ENCODE data around the gene GID8.
"Not testable (repeated sequence)": the region's sequence is repeated elsewhere in the genome, so short reads cannot be mapped to it uniquely, and the experiment has no call there.

GID8 gene

DNA sequence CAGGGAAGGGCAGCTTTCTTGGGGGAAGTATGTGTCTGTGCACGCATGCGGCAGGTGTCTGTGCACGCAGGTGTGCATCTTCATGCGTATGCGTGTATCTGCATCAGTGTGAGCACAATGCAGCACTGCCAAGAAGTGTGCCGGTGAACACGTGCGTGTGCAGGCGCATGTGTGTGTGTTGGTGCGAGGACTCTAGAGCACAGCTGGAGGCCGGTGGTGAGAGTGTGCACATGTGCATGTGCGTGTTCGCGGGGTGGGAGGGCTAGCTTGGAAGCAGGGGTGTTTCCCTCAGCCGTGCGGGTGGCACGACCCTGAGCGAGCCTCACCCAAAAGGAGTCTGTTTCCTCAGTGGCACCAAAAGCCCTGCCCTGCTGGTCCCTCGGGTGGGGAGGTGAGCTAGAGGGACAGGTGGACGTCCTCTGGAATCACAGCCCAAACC is 22.1 kb downstream of the GID8 start:
- no peak for DNase-seq

DNA sequence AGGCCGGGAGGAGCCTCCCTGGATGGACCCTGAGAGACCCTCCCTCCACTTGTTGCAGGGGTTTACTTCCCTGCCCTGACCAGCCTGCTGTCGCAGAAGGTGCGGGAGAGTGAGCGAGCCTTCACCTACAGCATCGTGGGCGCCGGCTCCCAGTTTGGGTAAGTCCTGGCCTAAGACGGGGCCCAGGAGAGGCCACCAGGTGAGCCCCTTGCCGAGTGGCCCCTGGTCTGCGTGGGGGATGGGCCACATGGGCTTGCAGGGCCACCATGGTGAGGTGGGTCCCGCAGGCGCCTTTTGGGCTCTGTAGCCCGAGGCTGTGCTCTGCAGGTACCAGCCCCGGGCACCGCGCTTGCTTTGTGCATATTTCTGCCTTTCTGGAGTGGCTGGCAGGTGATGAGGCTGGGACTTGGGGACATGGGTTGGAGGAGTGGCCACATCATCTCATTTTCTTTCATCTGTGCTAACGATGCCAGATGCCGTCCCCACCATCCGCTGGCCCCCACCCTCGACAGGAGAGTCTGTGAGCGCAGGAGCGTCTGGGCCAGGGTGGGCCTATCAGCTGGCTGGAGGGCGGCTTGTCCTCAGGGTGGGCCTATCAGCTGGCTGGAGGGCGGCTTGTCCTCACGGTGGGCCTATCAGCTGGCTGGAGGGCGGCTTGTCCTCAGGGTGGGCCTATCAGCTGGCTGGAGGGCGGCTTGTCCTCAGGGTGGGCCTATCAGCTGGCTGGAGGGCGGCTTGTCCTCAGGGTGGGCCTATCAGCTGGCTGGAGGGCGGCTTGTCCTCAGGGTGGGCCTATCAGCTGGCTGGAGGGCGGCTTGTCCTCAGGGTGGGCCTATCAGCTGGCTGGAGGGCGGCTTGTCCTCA is 22.7 kb downstream of the GID8 start:
- not testable (repeated sequence) for DNase-seq

DNA sequence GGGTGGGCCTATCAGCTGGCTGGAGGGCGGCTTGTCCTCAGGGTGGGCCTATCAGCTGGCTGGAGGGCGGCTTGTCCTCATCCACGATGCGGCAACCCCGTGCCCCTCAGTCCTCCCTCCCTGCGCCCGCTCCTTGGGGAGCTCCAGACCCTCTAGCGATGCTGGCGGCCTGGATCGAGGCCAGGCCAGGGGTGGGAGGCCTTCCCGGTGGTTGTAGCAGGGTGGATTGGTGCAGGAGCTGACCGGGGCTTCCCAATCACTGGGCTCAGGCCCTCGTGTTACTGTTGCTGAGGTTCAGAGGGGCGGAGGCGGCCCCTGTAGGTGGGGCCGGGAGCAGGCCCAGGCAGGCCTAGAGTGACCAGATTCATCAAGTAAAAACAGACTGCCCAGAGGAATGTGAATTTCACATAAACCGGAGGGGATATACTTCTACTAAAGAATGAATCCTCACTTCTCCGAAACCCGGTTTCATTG is 23.4 kb downstream of the GID8 start:
- no peak for DNase-seq

DNA sequence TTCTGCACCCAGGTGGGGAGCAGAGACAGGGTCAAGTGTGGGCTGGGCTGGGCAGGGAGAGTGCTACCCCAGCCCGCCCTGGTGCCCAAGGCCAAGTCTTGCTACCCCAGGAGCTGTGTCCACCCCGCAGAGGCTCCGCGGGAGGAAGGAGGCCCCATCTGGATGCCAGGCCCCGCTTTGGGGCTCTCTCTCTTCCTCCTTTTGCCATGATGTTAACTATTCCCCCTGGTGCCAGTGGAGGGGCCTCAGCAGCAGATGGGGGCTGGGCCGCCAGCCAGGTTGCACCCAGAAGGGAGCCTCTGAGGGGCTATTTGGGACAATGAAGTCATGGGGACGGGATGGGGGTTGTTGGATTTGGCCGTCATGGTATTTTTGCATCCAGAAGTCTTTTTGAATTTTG is 23.9 kb downstream of the GID8 start:
- no peak for DNase-seq

DNA sequence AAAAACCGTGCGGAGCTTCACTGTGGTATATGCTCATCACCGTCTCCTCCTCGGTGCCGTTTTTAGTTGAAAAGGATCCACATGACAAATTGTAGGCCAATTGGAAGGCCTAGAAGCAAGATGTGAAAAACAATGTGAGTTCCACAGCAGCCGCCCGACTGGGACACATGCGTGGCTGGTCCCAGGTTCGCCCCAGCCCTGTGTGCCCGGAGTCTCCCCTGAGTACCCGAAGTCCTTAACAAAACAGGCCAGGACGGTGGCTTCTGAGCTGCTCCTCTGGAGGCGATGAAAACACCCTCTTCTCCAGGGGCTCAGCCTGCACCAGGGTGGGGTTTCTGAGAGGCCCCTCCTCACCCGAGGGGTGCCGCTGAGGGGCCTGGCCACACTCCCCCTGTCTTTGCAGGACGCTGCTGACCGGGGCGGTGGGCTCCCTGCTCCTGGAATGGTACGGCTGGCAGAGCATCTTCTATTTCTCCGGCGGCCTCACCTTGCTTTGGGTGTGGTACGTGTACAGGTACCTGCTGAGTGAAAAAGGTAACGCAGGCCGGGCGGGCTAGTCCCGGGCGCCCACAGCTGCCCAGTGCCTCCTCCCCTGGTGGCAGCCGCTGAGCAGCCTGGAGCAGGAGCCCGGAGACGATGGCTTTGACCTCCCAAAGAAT is 24.4 kb downstream of the GID8 start:
- no peak for DNase-seq

DNA sequence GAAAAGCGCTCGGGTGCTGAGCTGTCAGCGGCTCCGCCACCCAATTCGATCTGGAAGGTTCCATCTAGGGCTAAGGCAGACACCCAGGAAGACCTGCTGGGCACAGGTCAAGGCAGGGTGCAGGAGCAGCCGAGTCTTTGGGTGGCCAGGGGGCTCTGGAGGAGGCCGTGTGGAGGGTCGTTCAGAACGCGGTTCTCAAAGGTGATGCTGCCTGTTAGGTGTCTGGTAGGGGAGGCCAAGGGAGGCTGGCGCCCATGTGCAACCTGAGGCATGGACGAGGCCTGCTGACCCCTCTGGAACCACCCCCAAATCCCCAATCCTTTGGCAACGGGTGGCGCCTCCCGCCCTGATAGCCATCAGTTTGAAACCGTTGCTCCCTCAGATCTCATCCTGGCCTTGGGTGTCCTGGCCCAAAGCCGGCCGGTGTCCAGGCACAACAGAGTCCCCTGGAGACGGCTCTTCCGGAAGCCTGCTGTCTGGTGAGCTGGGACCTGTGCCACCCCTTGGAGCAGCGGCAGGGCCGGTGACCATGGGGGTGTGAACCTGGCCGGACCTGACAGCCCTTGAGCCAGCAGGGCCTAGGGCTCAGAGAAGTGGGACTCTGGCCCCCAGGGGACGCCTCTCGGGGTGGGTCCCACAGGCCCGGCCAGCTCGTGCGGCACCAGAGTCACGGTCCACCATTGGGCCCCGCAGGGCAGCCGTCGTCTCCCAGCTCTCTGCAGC is 25.1 kb downstream of the GID8 start:
- no peak for DNase-seq

DNA sequence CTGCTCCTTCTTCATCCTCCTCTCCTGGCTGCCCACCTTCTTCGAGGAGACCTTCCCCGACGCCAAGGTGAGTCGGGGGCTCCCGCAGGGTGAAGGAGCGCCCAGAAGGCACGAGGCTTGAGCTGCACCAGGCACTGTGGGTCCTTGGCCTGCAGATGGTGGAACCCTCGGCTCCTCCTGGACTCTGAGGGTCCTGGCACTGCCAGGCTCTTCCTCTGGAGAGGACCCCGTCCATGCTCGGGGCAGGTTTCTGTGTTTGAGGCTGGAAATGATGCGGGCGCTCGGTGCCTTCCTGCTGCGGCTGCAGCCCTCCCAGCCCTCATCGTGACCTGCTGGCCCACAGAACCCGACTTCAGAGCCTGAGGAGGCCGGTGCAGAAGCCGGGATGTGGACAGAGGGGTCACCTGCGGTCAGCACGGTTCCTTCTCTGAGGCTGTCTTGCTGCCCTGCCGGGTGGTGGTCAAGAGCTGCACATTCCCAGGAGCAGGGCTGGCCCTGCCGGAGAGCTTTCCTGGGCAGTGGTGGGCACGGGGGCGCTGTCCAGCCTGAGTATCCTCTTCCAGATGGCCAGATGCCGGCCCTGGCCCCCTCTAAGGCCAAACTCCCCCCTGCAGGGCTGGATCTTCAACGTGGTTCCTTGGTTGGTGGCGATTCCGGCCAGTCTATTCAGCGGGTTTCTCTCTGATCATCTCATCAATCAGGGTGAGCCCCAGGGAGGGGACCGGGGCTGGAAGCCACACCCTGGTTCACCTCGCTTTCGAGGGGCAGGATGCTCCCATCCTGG is 25.9 kb downstream of the GID8 start:
- DNase-seq = no peak

DNA sequence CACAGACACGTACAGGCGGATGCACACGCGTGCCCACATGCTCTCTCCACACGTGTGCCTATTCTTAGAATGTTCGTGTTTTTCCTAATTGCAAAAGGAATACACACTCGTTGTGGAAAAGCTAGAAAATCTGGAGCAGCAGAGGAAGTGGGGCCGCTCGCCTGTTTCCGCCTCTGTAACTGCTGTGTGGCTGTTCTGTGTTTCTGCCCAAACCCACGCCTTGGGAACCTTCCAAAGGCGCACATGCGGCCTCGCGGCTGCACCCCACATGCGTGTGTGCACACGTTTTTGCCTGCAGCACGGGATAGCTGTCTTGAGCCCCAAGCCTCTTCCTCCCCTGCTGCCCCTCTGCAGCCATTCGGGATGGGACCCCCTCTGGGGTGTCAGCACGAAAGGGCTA is 26.8 kb downstream of the GID8 start:
- no peak for DNase-seq

DNA sequence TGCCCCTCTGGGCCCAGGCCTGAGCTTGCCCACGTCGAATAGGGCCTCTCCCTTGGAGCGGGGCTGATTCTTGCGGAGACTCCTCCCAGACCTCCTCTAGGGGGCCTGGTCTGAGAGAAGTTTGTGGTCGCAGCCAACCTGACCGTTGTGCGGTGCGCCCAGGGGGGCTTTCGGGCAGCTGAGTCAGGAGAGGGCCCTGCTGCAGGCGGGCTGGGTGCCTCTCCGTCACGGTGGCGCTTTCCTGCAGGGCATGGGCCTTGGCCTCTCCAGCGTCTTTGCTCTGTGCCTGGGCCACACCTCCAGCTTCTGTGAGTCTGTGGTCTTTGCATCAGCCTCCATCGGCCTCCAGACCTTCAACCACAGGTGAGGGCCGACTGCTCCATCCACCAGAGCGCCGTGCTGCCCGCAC is 27.4 kb downstream of the GID8 start:
- no peak for DNase-seq

DNA sequence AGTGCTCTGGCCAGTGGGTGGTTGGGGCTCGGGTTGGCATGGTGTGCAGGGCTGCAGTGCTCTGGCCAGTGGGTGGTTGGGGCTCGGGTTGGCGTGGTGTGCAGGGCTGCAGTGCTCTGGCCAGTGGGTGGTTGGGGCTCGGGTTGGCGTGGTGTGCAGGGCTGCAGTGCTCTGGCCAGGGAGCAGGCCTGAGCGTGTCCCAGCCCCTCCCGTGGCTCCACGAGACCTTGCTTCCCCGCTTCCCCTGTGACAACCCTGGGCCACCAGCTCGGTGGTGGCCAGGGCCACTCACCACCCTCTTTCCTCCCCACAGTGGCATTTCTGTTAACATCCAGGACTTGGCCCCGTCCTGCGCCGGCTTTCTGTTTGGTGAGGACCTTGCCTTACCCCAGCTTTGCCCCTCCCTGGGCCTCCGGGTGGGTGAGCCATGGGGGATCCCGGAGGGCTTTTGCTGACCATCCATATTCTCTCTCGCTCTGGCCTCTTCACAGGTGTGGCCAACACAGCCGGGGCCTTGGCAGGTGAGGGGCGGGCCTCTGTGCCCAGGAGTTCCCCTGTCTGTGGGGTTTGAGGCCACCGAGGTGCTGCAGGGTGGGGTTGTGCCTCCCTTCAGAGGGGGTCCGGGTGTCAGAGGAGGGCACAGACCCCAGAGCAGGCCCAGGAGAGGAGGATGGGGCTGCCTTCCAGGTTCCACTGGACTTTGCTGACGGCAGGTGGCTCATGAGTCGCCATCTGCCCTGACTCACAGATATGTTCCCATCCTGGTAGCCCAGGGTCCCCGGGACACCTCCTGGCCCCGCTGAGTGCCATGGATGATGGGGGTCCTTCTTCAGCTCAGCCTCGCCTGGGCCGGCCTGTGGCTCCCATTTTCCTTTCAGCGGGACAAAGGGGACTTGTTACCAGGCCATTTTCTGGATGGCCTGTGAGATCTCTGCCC is 28.5 kb downstream of the GID8 start:
- DNase-seq = no peak

DNA sequence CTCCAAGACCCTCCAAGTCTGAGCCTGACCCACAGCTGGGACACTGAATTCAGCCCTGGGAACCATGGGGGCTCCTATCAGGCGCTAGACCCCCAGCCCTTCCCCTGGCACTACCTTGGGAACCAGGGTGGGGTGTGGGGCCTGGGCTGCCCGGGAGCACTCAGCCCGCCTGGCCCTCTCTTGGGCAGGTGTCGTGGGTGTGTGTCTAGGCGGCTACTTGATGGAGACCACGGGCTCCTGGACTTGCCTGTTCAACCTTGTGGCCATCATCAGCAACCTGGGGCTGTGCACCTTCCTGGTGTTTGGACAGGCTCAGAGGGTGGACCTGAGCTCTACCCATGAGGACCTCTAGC is 29.2 kb downstream of the GID8 start:
- DNase-seq = no peak

DNA sequence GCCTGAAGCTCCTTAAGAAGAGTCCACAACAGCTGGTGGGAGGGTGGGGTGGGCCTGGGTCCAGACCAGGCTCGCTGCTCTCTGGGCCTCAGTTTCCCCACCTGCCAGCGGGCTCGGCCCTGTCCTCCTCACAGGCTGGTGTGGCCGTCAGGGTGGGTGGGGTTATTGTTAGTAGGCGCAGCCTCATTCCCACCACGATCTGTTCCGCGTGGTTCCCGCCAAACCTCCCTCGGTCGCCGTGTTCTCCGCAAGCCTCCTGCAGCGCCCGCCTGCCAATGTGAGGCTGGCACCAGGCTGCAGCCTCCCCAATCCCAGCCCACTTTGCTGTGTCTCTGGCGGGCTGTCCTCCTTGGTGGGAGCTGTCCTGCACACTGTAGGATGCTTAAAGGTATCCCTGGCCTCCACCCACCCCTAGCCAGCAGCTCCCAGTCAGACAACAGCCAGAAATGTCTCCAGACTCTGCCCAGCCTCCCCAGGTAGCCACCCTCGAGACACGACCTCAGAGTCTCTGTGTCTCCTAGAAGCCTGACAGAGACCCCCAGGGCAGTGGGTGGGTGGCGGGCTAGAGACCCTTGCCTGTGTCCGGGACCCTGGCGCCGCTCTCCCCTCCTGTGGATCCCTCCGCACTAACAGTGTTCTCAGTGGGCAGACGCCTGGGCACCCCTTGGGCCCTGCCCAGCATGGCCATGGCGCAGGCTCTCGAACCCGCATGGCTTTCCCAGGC is 29.8 kb downstream of the GID8 start:
- DNase-seq = no peak

DNA sequence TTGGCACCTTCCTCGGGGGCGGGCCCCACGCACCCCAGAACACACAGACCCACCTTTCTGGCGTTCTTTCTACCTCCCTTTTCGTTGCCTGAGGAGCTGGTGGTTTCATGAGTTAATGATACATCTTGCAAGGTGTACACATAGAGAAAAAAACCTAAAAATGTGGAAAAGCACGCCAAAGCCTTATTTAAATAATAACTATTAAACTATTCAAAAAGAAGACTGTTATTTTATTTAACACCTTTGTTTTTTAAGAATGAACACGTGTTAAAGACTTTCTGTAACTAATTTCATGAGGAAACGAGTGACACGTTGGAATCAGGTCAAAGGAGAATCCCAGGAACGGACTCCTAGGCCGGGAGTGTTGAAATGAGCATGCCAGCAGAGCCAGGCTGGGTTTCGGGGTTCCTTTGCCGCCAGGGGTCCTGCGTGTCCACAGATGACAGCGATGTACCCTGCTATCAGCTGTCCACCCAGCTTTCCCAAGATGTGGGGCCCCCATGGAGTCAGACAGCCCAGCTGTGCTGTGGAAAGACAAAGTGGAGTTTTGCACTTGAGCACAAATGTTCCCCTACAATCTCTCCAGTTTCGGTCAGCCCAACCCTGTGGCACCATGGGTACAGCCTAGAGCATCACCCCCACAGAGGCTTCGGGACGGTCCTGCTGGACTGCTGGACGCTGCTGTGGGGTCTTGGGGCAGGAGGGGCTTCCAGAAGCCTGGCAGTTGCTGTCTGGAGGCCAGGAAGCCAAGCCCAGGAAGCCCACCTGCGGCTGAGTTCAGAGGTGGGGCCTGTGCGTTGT is 30.6 kb downstream of the GID8 start:
- DNase-seq = no peak

DNA sequence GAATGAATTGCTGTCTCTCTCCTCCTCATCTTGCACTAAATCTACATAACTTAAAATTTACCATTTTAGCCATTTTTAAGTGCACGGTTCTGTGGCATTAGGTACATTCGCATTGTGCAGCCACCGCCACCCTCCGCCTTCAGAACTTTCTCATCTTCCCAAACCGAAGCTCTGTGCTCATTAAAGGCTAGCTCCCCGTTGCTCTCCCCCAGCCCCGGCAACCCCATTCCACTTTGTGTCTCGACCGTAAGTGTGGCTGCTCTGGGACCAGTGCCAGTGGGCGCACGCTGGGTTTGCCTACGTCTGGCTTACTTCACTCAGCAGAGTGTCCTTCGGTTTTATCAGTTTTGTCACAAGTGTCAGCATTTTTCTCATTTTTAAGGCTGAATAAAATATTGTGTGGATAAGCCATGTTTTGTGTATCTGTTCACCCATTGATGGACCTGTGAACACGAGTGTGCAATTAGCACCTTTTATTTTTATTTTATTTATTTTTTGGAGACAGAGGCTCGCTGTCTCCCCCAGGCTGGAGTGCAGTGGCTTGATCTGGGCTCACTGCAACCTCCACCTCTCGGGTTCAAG is 31.3 kb downstream of the GID8 start:
- no peak for DNase-seq

DNA sequence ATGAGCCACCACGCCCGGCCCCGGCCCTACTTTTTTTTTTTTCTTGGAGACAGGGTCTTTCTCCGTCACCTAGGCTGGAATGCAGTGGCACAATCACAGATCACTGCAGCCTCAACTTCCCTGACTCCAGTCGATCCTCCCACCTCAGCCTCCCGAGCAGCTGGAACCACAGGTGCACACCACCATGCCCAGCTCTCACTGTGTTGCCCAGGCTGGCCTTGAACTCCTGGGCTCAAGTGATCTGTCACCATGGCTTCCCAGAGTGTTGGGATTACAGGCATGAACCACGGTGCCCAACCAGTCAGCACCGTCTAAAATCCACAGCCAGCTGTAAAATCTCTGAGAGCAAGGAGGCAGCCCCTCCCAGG is 32.0 kb downstream of the GID8 start:
- DNase-seq = no peak

DNA sequence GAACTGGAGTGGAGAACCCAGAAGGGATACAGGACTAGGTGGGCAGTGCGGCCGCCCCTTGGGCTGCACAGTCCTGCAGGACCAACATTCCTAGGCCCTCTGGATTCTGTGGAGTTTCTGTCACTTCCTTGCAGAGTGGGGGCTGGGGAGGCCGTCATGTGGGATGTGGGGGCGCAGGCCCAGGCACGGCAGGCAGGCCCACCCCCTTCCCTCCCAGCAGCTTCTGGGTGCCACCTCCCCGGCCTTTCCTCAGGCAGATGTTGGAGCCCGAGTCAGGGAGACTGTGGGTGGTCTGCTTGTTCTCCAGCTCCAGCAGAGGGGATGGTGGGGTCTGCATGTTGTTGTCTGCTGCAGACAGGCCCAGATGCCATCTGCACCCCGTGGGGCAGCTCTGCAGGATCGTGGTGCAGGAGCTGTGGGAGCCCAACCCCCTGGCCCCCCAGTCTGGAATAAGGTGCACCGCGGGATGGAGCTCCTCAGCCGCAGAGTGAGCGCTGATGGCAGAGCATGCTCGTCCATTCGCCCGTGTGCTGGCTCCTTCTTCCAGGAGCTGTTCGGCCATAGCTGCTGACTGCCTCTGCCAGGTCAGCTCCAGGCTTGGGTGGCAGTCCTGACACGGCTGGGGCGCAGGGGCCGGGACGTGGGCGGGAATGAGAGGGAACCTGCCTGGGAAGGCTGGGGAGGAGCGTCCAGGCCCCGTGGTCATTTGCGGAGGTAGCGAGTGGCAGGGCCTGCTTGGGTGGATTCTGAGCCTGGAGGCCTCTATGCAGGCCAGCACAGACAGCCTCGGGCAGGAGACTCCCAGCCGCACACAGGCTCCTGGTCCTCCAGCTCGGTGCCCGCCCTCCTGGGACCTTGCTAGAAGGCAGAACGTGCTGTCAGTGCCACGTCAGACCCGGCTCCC is 32.6 kb downstream of the GID8 start:
- no peak for DNase-seq

DNA sequence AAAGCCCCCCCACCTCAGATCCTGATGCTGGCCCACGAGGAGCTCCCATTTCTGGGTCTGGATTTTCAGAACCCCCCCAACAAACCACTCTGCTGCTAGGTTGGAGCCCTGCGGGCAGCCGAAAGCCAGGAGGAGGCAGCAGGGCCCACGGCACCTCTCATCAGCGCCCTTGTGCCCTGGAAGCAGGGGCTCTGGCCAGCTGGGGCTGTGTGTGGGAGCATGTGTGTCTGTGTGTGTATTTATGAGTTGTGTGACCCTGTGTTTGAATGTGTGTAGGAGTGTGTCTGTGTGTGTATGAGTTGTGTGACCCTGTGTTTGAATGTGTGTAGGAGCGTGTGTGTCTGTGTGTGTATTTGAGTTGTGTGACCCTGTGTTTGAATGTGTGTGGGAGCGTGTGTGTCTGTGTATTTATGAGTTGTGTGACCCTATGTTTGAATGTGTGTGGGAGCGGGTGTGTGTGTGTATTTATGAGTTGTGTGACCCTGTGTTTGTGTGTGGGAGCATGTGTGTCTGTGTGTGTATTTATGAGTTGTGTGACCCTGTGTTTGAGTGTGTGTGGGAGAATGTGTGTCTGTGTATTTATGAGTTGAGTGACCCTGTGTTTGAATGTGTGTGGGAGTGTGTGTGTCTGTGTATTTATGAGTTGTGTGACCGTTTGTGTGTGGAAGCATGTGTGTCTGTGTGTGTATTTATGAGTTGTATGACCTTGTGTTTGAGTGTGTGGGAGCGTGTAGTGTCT is 33.4 kb downstream of the GID8 start:
- DNase-seq = no peak
